ENCODE measurements around the gene LYPD1.
"Not testable (repeated sequence)": the region's sequence is repeated elsewhere in the genome, so short reads cannot be mapped to it uniquely, and the experiment has no call there.

Gene LYPD1, protein sequence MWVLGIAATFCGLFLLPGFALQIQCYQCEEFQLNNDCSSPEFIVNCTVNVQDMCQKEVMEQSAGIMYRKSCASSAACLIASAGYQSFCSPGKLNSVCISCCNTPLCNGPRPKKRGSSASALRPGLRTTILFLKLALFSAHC

DNA sequence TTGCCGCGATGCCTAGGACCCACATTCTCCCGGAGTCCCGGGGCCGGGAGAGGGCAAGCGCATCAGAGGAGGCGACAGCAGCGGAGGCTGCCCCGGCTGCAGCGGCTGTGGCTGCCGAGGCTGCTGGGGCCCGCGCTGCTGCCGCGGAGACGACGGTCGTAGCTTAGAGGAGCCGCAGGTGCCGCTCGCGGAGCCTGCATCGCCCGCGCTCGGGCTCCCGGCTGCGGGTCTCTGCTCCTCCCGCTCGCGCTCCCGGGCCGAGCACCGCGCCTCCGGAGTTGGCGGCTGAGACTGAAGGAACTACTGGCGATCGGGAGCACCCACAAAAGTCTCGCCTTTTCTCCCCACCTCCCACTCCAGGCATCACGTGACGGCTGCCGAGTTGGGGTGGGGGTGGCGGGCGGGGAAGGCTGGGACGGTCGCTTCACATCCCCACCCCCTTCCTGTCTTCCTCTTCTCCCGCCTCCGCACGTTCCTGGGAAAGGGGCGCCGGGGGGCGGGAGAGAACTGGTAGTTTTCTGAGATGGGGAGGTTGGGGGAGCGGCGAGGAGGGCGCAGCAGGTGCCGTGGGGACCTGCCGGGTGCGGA is at the start of gene LYPD1:
Gene LYPD1 (minus strand): TSS at position 298 of the 588 bp plus-strand sequence. CDS start 273 bp downstream, at position 25.
- Histone ChIP-seq H3K9me3 (ENCODE audit: low read length) (no peaks in the 10 kb centered on the region), H3K4me3 (ENCODE audit: low read length) (peak within 1 kb of the TSS; percentile 57), H3K27me3 (ENCODE audit: insufficient read depth, low read length) (no peaks in the 10 kb centered on the region), H2AFZ (ENCODE audit: low read depth, low read length) (peak within 1 kb of the TSS; percentile 32), H3K4me1 (ENCODE audit: insufficient read depth, low read length) (peaks cover 40% of the 10 kb centered on the region), H3K36me3 (ENCODE audit: insufficient read depth, low read length) (peaks cover 4% of the 10 kb centered on the region)

DNA sequence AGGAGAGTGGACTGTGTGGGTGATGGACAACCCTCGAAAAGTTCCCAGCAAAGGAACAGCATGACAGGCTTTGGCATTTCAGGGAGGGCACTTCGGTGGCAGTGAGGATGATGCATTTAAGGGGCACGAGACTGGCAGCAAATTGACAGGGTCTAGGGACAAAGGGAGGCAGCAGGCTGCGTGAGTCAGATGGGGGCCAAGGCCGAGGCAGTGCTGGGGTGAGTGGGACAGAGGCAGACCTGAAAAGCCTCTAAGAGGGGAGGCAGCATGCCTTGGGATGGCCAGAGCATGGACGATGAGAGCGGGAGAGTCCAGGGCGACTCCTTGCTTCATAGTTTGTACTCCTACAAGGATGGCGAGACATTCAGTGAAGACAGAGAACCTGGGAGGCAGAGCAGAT is 49.5 kb upstream of the LYPD1 start:
- H3K4me3 ChIP-seq (ENCODE audit: low read length): no peak overlapping the region
- no peaks in the 10 kb centered on the region for H3K27me3 ChIP-seq (ENCODE audit: insufficient read depth, low read length)
- peaks cover 6% of the 10 kb centered on the region for H3K36me3 ChIP-seq (ENCODE audit: insufficient read depth, low read length)
- no peak overlapping the region for H2AFZ ChIP-seq (ENCODE audit: low read depth, low read length)
- H3K9me3 ChIP-seq (ENCODE audit: low read length): no peaks in the 10 kb centered on the region
- peaks cover 13% of the 10 kb centered on the region for H3K4me1 ChIP-seq (ENCODE audit: insufficient read depth, low read length)

DNA sequence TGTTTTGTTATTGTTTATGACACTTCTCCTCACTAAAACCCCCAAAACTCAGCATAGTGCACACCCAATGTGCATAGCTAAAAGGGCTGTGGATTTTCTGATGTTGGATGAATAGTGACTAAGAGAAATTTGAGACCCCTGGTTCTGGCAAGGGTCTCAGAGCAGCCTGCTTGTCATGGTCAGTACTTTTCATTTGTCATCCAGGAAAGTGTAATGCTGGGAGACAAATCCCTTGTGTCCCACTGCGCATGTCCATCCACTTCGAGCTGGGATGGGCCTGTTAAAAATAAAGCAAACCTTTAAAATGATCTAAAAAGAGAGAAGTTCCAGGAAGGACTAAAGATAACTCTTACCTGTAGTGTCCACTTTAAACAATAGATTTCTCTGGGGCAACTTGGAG is 46.9 kb upstream of the LYPD1 start:
- no peak overlapping the region for H3K4me3 ChIP-seq (ENCODE audit: low read length)
- no peaks in the 10 kb centered on the region for H3K27me3 ChIP-seq (ENCODE audit: insufficient read depth, low read length)
- peaks cover 4% of the 10 kb centered on the region for H3K36me3 ChIP-seq (ENCODE audit: insufficient read depth, low read length)
- H3K4me1 ChIP-seq (ENCODE audit: insufficient read depth, low read length): peaks cover 13% of the 10 kb centered on the region
- H3K9me3 ChIP-seq (ENCODE audit: low read length): no peaks in the 10 kb centered on the region
- H2AFZ ChIP-seq (ENCODE audit: low read depth, low read length): no peak overlapping the region

DNA sequence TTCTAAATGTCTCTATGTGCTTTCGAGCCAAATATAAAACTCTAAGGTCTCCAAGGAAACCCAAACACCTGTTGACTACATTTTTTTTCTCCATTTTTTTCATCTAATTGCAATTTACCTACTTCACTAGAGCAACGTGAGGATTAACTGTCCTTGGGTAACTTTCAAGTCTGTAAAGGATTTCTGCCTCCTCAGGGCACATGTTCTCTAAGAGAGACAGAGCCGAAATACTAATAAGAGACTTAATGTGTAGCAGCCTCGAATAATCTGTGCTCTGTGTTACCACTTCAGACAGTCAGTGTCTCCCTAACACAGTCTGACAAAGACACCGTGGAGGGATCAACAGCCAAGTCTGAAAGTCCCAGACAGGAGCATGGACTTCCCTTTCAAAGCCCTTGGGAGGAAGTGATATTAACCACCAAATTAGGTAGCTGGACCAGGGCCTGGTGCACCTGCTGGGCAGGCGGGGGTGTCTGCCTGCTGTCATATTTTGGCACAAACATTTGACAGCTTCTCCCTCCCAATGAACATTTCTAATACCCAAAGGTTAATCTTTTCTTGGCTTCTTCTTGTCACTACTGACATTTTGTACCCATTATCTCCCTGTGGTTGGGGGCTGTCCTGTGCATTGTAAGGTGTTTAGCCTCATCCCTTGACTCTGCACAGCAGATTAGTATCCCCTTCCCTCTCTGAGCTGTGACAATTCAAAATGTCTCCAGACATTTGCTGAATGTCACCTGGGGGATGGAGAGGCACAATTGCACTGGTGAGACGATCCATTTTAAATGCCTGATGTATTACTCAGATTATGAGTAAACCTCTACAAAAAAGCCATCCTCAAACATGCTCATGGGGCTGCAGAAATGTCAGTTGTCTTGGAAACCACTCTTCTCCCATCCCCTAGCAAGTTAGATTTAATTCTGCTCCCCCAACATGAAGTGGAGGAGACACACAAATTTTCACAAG is 45.7 kb upstream of the LYPD1 start:
- peaks cover 13% of the 10 kb centered on the region for H3K4me1 ChIP-seq (ENCODE audit: insufficient read depth, low read length)
- H3K9me3 ChIP-seq (ENCODE audit: low read length): no peaks in the 10 kb centered on the region
- no peaks in the 10 kb centered on the region for H3K27me3 ChIP-seq (ENCODE audit: insufficient read depth, low read length)
- peaks cover 4% of the 10 kb centered on the region for H3K36me3 ChIP-seq (ENCODE audit: insufficient read depth, low read length)
- H2AFZ ChIP-seq (ENCODE audit: low read depth, low read length): no peak overlapping the region
- H3K4me3 ChIP-seq (ENCODE audit: low read length): no peak overlapping the region

DNA sequence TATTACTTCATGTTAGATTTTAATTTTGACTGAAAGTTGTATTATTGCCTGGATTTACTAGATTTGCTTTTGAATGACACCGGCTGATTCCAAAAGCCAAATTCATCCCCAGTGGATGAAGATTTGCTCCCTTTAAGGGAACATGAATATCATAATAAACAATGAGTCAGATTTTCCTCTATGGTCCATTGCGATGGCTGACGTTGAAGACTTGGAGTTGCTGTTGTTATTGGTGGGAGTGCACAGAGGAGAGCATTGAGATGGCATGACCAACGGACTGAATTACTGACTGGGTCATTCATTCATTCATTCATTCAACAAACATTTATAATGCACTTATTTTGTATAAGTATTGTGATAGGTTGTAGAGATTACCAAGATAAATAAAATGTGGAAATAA is 33.4 kb upstream of the LYPD1 start:
- no peak overlapping the region for H3K4me3 ChIP-seq (ENCODE audit: low read length)
- H3K36me3 ChIP-seq (ENCODE audit: insufficient read depth, low read length): no peaks in the 10 kb centered on the region
- H3K4me1 ChIP-seq (ENCODE audit: insufficient read depth, low read length): no peaks in the 10 kb centered on the region
- H3K27me3 ChIP-seq (ENCODE audit: insufficient read depth, low read length): no peaks in the 10 kb centered on the region
- no peak overlapping the region for H2AFZ ChIP-seq (ENCODE audit: low read depth, low read length)
- H3K9me3 ChIP-seq (ENCODE audit: low read length): no peaks in the 10 kb centered on the region

DNA sequence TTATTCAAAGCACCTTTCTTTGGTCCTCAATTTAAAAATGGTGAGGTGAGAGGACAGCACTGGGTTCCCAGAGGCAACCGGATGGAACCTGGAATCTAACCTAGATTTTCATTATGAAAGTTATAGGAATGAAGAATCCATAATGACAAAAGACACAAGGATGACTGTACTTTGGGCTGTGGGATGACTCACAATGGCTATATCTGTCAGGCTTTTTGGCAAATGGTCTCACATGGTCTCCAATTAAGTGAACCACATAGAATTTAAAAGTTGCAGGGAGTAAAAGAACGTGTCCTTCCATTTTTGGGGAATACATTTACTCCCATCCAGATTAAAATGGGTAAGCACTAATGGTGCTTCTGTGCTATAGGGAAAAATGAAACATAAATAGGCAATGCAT is 31.8 kb upstream of the LYPD1 start:
- Histone ChIP-seq H3K9me3 (ENCODE audit: low read length) (no peaks in the 10 kb centered on the region), H2AFZ (ENCODE audit: low read depth, low read length) (no peak overlapping the region), H3K27me3 (ENCODE audit: insufficient read depth, low read length) (no peaks in the 10 kb centered on the region), H3K4me1 (ENCODE audit: insufficient read depth, low read length) (peaks cover 11% of the 10 kb centered on the region), H3K36me3 (ENCODE audit: insufficient read depth, low read length) (no peaks in the 10 kb centered on the region), H3K4me3 (ENCODE audit: low read length) (no peak overlapping the region)

DNA sequence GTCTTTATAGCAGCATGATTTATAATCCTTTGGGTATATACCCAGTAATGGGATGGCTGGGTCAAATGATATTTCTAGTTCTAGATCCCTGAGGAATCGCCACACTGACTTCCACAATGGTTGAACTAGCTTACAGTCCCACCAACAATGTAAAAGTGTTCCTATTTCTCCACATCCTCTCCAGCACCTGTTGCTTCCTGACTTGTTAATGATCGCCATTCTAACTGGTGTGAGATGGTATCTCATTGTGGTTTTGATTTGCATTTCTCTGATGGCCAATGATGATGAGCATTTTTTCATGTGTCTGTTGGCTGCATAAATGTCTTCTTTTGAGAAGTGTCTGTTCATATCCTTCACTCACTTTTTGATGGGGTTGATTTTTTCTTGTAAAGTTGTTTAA is 29.8 kb upstream of the LYPD1 start:
- not testable (repeated sequence) for H3K4me3 ChIP-seq (ENCODE audit: low read length); H3K9me3 ChIP-seq (ENCODE audit: low read length)
- H3K4me1 ChIP-seq (ENCODE audit: insufficient read depth, low read length): peaks cover 11% of the 10 kb centered on the region

DNA sequence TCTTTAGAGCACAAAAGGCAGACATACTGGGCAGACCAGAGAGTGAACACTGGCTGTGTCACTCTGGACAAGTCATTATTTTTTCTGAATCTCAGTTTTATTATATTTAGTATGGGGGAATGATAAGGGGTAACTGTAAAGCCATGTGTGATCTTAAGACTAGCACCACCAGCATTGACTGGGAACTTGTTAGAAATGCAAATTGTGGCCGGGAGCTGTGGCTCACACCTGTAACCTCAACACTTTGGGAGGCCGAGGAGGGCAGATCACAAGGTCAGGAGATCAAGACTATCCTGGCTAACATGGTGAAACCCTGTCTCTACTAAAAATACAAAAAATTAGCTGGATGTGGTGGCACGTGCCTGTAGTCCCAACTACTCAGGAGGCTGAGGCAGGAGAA is 28.3 kb upstream of the LYPD1 start:
- peaks cover 11% of the 10 kb centered on the region for H3K4me1 ChIP-seq (ENCODE audit: insufficient read depth, low read length)
- not testable (repeated sequence) for H2AFZ ChIP-seq (ENCODE audit: low read depth, low read length); H3K4me3 ChIP-seq (ENCODE audit: low read length); H3K36me3 ChIP-seq (ENCODE audit: insufficient read depth, low read length); H3K27me3 ChIP-seq (ENCODE audit: insufficient read depth, low read length); H3K9me3 ChIP-seq (ENCODE audit: low read length)

More for the DNA sequence above, 29.8 kb upstream of the LYPD1 start:
- H3K27me3 ChIP-seq (ENCODE audit: insufficient read depth, low read length); H3K36me3 ChIP-seq (ENCODE audit: insufficient read depth, low read length); H2AFZ ChIP-seq (ENCODE audit: low read depth, low read length): not testable (repeated sequence)

DNA sequence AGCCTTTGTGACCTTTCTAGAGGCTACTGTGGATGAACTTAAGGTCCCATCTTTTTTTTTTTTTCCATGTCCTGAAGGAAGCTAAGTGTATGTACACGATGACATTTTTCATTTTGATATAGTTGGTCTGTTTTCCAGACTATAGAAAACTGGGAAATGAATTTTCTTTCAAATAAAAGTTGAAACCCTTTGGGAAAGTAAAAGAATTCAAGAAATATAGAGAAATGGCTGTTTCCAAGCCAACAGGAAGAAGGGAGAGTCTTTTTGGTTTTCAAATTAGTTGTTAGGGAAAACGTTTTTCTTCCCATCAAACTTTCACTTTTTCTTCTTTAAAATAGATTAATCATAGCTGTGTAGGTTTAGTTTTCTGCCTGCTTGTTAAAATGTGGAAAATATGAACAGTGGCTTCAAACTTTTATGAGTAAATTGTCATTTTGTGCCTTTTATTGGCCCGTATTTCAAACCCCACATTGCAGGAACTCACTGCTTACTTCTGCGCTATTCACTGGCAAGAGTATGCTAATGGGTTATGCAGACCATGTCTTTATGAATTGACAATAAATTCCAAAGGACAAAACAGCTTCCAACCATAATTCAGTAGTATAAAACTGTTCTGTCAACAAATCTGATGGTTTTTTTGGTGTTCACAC is 27.7 kb upstream of the LYPD1 start:
- no peaks in the 10 kb centered on the region for H3K36me3 ChIP-seq (ENCODE audit: insufficient read depth, low read length)
- no peaks in the 10 kb centered on the region for H3K9me3 ChIP-seq (ENCODE audit: low read length)
- no peak overlapping the region for H3K4me3 ChIP-seq (ENCODE audit: low read length)
- H3K27me3 ChIP-seq (ENCODE audit: insufficient read depth, low read length): no peaks in the 10 kb centered on the region
- no peak overlapping the region for H2AFZ ChIP-seq (ENCODE audit: low read depth, low read length)
- H3K4me1 ChIP-seq (ENCODE audit: insufficient read depth, low read length): peaks cover 11% of the 10 kb centered on the region

DNA sequence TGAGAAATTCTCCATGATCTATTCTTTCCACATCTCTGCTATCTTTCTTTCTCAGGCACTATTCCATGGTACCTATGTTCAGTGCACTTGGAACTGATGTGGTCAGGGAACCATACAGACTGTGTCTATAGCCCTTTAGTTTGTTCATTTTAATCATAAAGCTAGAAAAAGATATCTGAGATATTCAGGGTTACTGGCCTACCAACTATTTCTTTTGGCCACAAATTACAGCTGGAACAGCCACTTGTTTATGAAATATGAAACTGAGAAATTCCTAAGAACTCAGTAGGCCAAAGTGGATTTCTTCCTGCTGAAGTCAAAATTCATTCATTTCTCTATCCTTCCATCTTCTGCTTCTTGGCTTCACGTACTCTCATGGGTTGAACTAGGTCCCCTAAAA is 22.8 kb upstream of the LYPD1 start:
- Histone ChIP-seq H3K4me1 (ENCODE audit: insufficient read depth, low read length) (peaks cover 6% of the 10 kb centered on the region), H3K36me3 (ENCODE audit: insufficient read depth, low read length) (no peaks in the 10 kb centered on the region), H3K9me3 (ENCODE audit: low read length) (no peaks in the 10 kb centered on the region), H3K4me3 (ENCODE audit: low read length) (no peak overlapping the region), H2AFZ (ENCODE audit: low read depth, low read length) (no peak overlapping the region), H3K27me3 (ENCODE audit: insufficient read depth, low read length) (no peaks in the 10 kb centered on the region)

DNA sequence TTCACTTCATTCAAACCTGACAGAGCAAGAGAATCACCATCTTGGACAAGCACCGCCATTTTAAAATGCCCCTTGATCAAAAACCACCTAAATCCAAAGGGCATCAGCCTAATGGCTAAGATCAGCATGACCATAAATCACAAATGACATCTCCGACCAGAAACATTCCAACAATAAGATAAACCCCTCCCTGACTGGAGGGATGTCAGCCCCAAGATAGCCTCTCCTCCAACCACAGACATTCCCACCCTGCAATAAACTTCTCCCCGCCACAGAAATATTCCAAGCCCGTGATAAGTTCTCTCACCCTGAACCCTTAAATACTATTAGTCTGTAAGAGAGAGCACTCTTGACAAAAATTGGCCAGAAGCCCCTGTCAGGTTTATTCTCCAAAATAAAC is 21.6 kb upstream of the LYPD1 start:
- Histone ChIP-seq H2AFZ (ENCODE audit: low read depth, low read length) (no peak overlapping the region), H3K4me1 (ENCODE audit: insufficient read depth, low read length) (no peaks in the 10 kb centered on the region), H3K27me3 (ENCODE audit: insufficient read depth, low read length) (no peaks in the 10 kb centered on the region), H3K9me3 (ENCODE audit: low read length) (no peaks in the 10 kb centered on the region), H3K4me3 (ENCODE audit: low read length) (no peak overlapping the region), H3K36me3 (ENCODE audit: insufficient read depth, low read length) (no peaks in the 10 kb centered on the region)

DNA sequence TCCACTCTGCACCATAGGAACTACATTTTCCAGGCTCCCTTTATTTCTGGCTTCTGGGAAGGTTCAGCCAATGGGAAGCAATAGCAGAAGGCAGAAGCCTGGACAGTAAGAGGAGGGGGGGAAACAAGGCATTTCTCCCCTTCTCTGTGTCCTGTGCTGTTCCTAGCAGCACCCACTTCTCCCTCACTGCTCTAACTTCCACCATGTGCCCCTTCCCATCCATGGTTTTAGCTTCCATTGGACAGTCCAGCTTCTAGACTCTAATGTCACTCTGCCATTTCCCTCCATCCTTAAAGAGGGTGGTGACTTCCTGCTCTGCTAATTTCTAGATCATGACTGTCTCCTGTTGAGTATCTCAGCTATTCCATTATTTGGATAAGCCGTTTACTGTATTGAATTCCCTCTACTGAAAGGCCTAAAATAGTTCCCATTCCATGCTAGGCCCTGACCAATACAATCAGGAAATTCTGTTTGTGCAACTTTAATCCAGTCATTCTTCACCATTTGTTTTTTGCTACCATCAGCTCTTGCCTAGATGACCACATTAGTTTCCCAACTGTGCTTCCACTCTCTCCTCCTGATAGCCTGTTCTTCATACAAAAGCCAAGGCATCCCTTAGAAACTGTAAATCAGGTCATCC is 20.8 kb upstream of the LYPD1 start:
- H3K36me3 ChIP-seq (ENCODE audit: insufficient read depth, low read length): no peaks in the 10 kb centered on the region

More for the DNA sequence above, 20.8 kb upstream of the LYPD1 start:
- Histone ChIP-seq H3K4me3 (ENCODE audit: low read length) (no peak overlapping the region), H3K4me1 (ENCODE audit: insufficient read depth, low read length) (no peaks in the 10 kb centered on the region), H3K9me3 (ENCODE audit: low read length) (no peaks in the 10 kb centered on the region), H3K27me3 (ENCODE audit: insufficient read depth, low read length) (no peaks in the 10 kb centered on the region), H2AFZ (ENCODE audit: low read depth, low read length) (no peak overlapping the region)
